ENCODE data around the gene SHROOM2.

GRCh38 chrX:9759337-9759736 lies 26.9 kb upstream of the SHROOM2 start:
- TF ChIP-seq TAF1 (IDR thresholded peaks at IDR 0.05; ENCODE audit: borderline replicate concordance, insufficient read depth, low read length) (no peak), SIN3A (IDR thresholded peaks at IDR 0.05; ENCODE audit: borderline replicate concordance, insufficient read depth, low read length) (no peak), POLR2AphosphoS5 (IDR thresholded peaks at IDR 0.05; ENCODE audit: low read depth, low read length) (no peak), REST (IDR thresholded peaks at IDR 0.05; ENCODE audit: insufficient read depth in 1 of 2, low read depth in 2 of 2, low read length in 2 of 2) (no peak)

Data from PFSK-1 (cell line).